H9 (cell line): ENCODE data around the gene PEMT. TPM values are rescaled to one million over a fixed set of nuclear protein-coding genes. Genes with fewer than 3 reads are reported as not detected.

Experiments
- DNase-seq: peaks from one replicate; pipeline ENCODE4 v3.0.0-alpha.2; 2017
- H2AFZ ChIP-seq: one replicate; pipeline ENCODE4 v1.6.1; 2013; ENCODE audit warnings: mild to moderate bottlenecking, low read length, control low read depth, moderate library complexity
- H2AK5ac ChIP-seq: 2 replicates; pipeline ENCODE4 v1.6.1; 2013; ENCODE audit warnings: low read length, control low read depth, mixed read lengths; ENCODE audit not compliant: insufficient read length
- H2BK120ac ChIP-seq: one replicate; pipeline ENCODE4 v1.6.1; 2013; ENCODE audit warnings: low read depth, mild to moderate bottlenecking, low read length, control low read depth, inconsistent platforms; ENCODE audit not compliant: poor library complexity, severe bottlenecking
- H2BK12ac ChIP-seq: 2 replicates; pipeline ENCODE4 v1.6.1; 2013; ENCODE audit warnings: low read length, control low read depth, mixed read lengths, low read depth; ENCODE audit not compliant: insufficient read length
- H2BK15ac ChIP-seq: 2 replicates; pipeline ENCODE4 v1.6.1; 2013; ENCODE audit warnings: low read depth, low read length, control low read depth
- H2BK20ac ChIP-seq: one replicate; pipeline ENCODE4 v1.6.1; 2013; ENCODE audit warnings: low read depth, mild to moderate bottlenecking, low read length, control low read depth, inconsistent platforms; ENCODE audit not compliant: poor library complexity, severe bottlenecking
- H2BK5ac ChIP-seq: 2 replicates; pipeline ENCODE4 v1.6.1; 2013; ENCODE audit warnings: low read length, control low read depth, mixed read lengths; ENCODE audit not compliant: insufficient read length
- H3K14ac ChIP-seq: 2 replicates; pipeline ENCODE4 v1.6.1; 2013; ENCODE audit warnings: low read length, control low read depth; ENCODE audit not compliant: insufficient read depth
- H3K18ac ChIP-seq: 2 replicates; pipeline ENCODE4 v1.6.1; 2013; ENCODE audit warnings: low read depth, mild to moderate bottlenecking, mixed read lengths, low read length, control low read depth; ENCODE audit not compliant: insufficient read length
- H3K23ac ChIP-seq: 2 replicates; pipeline ENCODE4 v1.6.1; 2013; ENCODE audit warnings: low read length, control low read depth, mixed read lengths, low read depth; ENCODE audit not compliant: insufficient read length
- H3K23me2 ChIP-seq: 2 replicates; pipeline ENCODE4 v1.6.1; 2013; ENCODE audit warnings: low read depth, mild to moderate bottlenecking, mixed read lengths, low read length, control low read depth; ENCODE audit not compliant: insufficient read length, poor library complexity, severe bottlenecking
- H3K27ac ChIP-seq: 2 replicates; pipeline ENCODE4 v1.5.1; 2013; ENCODE audit warnings: low read length, control low read depth, mixed read lengths, low read depth; ENCODE audit not compliant: insufficient read length
- H3K27me3 ChIP-seq: 2 replicates; pipeline ENCODE4 v1.6.1; 2013; ENCODE audit warnings: low read length, control low read depth, inconsistent platforms; ENCODE audit not compliant: insufficient read depth
- H3K4ac ChIP-seq: 2 replicates; pipeline ENCODE4 v1.6.1; 2013; ENCODE audit warnings: low read depth, mild to moderate bottlenecking, control low read depth, inconsistent platforms, low read length, moderate library complexity
- H3K4me1 ChIP-seq: 2 replicates; pipeline ENCODE4 v1.6.1; 2013; ENCODE audit warnings: low read length, control low read depth, inconsistent platforms; ENCODE audit not compliant: insufficient read depth
- H3K4me2 ChIP-seq: 2 replicates; pipeline ENCODE4 v1.6.1; 2013; ENCODE audit warnings: low read length, control low read depth, mixed read lengths; ENCODE audit not compliant: insufficient read length, insufficient read depth
- H3K56ac ChIP-seq: 2 replicates; pipeline ENCODE4 v1.6.1; 2013; ENCODE audit warnings: low read depth, mild to moderate bottlenecking, mixed read lengths, low read length, control low read depth; ENCODE audit not compliant: insufficient read length
- H3K79me1 ChIP-seq: 2 replicates; pipeline ENCODE4 v1.6.1; 2013; ENCODE audit warnings: low read depth, mild to moderate bottlenecking, moderate library complexity, low read length, control low read depth, inconsistent platforms; ENCODE audit not compliant: insufficient read depth, poor library complexity, severe bottlenecking
- H3K79me2 ChIP-seq: 2 replicates; pipeline ENCODE4 v1.6.1; 2013; ENCODE audit warnings: low read length, control low read depth, inconsistent platforms; ENCODE audit not compliant: insufficient read depth
- H3K9ac ChIP-seq: 2 replicates; pipeline ENCODE4 v1.6.1; 2013; ENCODE audit warnings: low read length, control low read depth, mixed read lengths; ENCODE audit not compliant: insufficient read length; ENCODE audit errors: extremely low read depth
- H3K9me3 ChIP-seq: one replicate; pipeline ENCODE4 v1.6.1; 2013; ENCODE audit warnings: low read depth, low read length, inconsistent platforms; ENCODE audit not compliant: control insufficient read depth
- H3T11ph ChIP-seq: one replicate; pipeline ENCODE4 v1.6.1; 2013; ENCODE audit warnings: mild to moderate bottlenecking, low read length, control low read depth, inconsistent platforms
- H4K20me1 ChIP-seq: one replicate; pipeline ENCODE4 v1.6.1; 2013; ENCODE audit not compliant: control insufficient read depth, insufficient read length, insufficient read depth
- H4K5ac ChIP-seq: 2 replicates; pipeline ENCODE4 v1.6.1; 2013; ENCODE audit warnings: low read depth, mild to moderate bottlenecking, mixed read lengths, low read length, control low read depth; ENCODE audit not compliant: insufficient read length
- H4K8ac ChIP-seq: replicated peaks from 2 replicates; pipeline ENCODE4 v1.6.1; 2013; ENCODE audit warnings: low read length, control low read depth, mixed read lengths, low read depth; ENCODE audit not compliant: insufficient read length
- H4K91ac ChIP-seq: 2 replicates; pipeline ENCODE4 v1.6.1; 2013; ENCODE audit warnings: low read depth, mild to moderate bottlenecking, moderate library complexity, mixed read lengths, low read length, control low read depth; ENCODE audit not compliant: insufficient read length
- H3K27ac Mint-ChIP-seq, 3 experiments: 2 replicates in 2 of 3; 3 replicates in 1 of 3; pipeline ENCODE4 v1.8.0; 2020 to 2021; ENCODE audit warnings: mixed read lengths in 3 of 3, mild to moderate bottlenecking in 1 of 3, moderate library complexity in 1 of 3
- H3K27me3 Mint-ChIP-seq: 2 replicates; pipeline ENCODE4 v1.8.0; 2021; ENCODE audit warnings: low read depth, mild to moderate bottlenecking, moderate library complexity, mixed read lengths
- H3K36me3 Mint-ChIP-seq, 3 experiments: 2 replicates in 2 of 3; 3 replicates in 1 of 3; pipeline ENCODE4 v1.8.0; 2020 to 2021; ENCODE audit warnings: low read depth in 3 of 3, mixed read lengths in 3 of 3; ENCODE audit not compliant: insufficient read depth in 1 of 3
- H3K4me1 Mint-ChIP-seq, 2 experiments: 2 replicates each; pipeline ENCODE4 v1.8.0; 2020; ENCODE audit warnings: mixed read lengths in 2 of 2
- H3K4me3 Mint-ChIP-seq, 2 experiments: 2 replicates in 1 of 2; 3 replicates in 1 of 2; pipeline ENCODE4 v1.8.0; 2020 to 2021; ENCODE audit warnings: mild to moderate bottlenecking in 2 of 2, mixed read lengths in 2 of 2, moderate library complexity in 1 of 2
- H3K9me3 Mint-ChIP-seq, 2 experiments: 2 replicates in 1 of 2; 3 replicates in 1 of 2; pipeline ENCODE4 v1.8.0; 2020; ENCODE audit warnings: mild to moderate bottlenecking in 2 of 2, mixed read lengths in 2 of 2, moderate library complexity in 1 of 2
- CTCF ChIP-seq: fragments of 200-600 bp; sonication (generic); conservative IDR thresholded peaks from 3 replicates; pipeline ENCODE4 v1.8.0; 2021; ENCODE audit warnings: antibody characterized with exemption, mild to moderate bottlenecking
- WGBS: extraction: QIAGEN DNeasy Blood & Tissue Kit; methylation state at CpG from one replicate; pipeline ENCODE4 v1.1.7; 2013; ENCODE audit warnings: missing lambda C conversion rate, low lambda C conversion rate, mixed read lengths; ENCODE audit not compliant: insufficient read length; ENCODE audit errors: extremely low coverage; 5-methylcytosine and 5-hydroxymethylcytosine counted together
- total RNA-seq: library from RNA; stranded (reverse); gene quantifications from 2 replicates; pipeline ENCODE4 v1.2.1, GENCODE V29; 2021

Gene PEMT
- total RNA-seq, 1 experiment from 2014 or later, result 63.2 TPM

GRCh38 chr17:17564323-17564722 is 27.2 kb downstream of the PEMT start:
- H4K91ac ChIP-seq, result no peak overlapping the region
- H3K79me1 ChIP-seq, result no peaks in the 10 kb centered on the region
- Mint-ChIP-seq H3K27ac (0 out of 7 replicates have a peak overlapping the region, but pooled peaks of 1 of the 3 experiments have one; percentile 61), H3K9me3 (no peaks in the 10 kb centered on the region), H3K27me3 (no peaks in the 10 kb centered on the region; the same call in 1 of the 2 replicates), H3K4me3 (no peak overlapping the region), H3K36me3 (no peaks in the 10 kb centered on the region; a peak in 3 of 7 replicates), H3K4me1 (peaks cover 22 to 38% of the 10 kb centered on the region in 2 experiments)
- H2BK20ac ChIP-seq, result no peak overlapping the region
- H3K4me2 ChIP-seq, result no peak overlapping the region
- no peaks in the 10 kb centered on the region for H3K79me2 ChIP-seq
- no peak for DNase-seq
- no peak overlapping the region for H2BK12ac ChIP-seq
- no peaks in the 10 kb centered on the region for H3K9me3 ChIP-seq
- no peak overlapping the region for H3K9ac ChIP-seq
- no peak overlapping the region for H4K5ac ChIP-seq
- no peak overlapping the region for H3K18ac ChIP-seq
- no CpG with 5 or more reads among the region's 4 CpGs for WGBS
- H4K8ac ChIP-seq, result no peak overlapping the region
- no peak overlapping the region for H2BK15ac ChIP-seq
- H3K23ac ChIP-seq, result no peak overlapping the region
- H3K4ac ChIP-seq, result no peak overlapping the region
- H3K4me1 ChIP-seq, result peaks cover 2% of the 10 kb centered on the region; the same call in 1 of the 2 replicates
- H4K20me1 ChIP-seq, result no peaks in the 10 kb centered on the region
- H2BK120ac ChIP-seq, result no peak overlapping the region
- H3K23me2 ChIP-seq, result no peaks in the 10 kb centered on the region
- H3K27ac ChIP-seq, result no peak overlapping the region
- H3K56ac ChIP-seq, result no peak overlapping the region
- no peak overlapping the region for H2AK5ac ChIP-seq
- H3T11ph ChIP-seq, result no peak overlapping the region
- no peak overlapping the region for H2AFZ ChIP-seq
- no peaks in the 10 kb centered on the region for H3K27me3 ChIP-seq
- no peak for TF ChIP-seq CTCF
- no peak overlapping the region for H2BK5ac ChIP-seq
- peak overlapping the region; percentile 32; the same call in 1 of the 2 replicates for H3K14ac ChIP-seq
